HG03060 (cell line): ENCODE data around the gene DHX35.

Experiments used
- ATAC-seq: cut with Tn5 transposase; IDR thresholded peaks from one replicate; pipeline ENCODE4 v1.9.1; 2021; ENCODE audit warnings: low read depth, moderate number of reproducible peaks; ENCODE audit not compliant: unreplicated experiment

The DHX35 gene

GRCh38 chr20:39049684-39050554 lies 87.8 kb downstream of the DHX35 start:
- ATAC-seq = no peak

- ATAC-seq = no peak
Observed at GRCh38 chr20:39050555-39050902, 88.4 kb downstream of the DHX35 start.

- ATAC-seq = no peak
Observed at GRCh38 chr20:39052676-39053075, 90.5 kb downstream of the DHX35 start.

- ATAC-seq = no peak
Observed at GRCh38 chr20:39057143-39057542, 95.0 kb downstream of the DHX35 start.

GRCh38 chr20:39057911-39058310 lies 95.8 kb downstream of the DHX35 start:
- no peak for ATAC-seq

GRCh38 chr20:39059036-39059435 lies 96.9 kb downstream of the DHX35 start:
- no peak for ATAC-seq

GRCh38 chr20:39066471-39067242 lies 104.5 kb downstream of the DHX35 start:
- ATAC-seq = no peak

GRCh38 chr20:39067526-39068216 lies 105.5 kb downstream of the DHX35 start:
- no peak for ATAC-seq

- ATAC-seq = no peak
Observed at GRCh38 chr20:39069976-39070375, 107.8 kb downstream of the DHX35 start.

GRCh38 chr20:39070484-39071231 lies 108.5 kb downstream of the DHX35 start:
- ATAC-seq = no peak

GRCh38 chr20:39072132-39072531 lies 110.0 kb downstream of the DHX35 start:
- no peak for ATAC-seq

GRCh38 chr20:39072653-39073052 lies 110.5 kb downstream of the DHX35 start:
- ATAC-seq = no peak

GRCh38 chr20:39075731-39076130 lies 113.6 kb downstream of the DHX35 start:
- ATAC-seq = no peak

- ATAC-seq = no peak
Observed at GRCh38 chr20:39076958-39077357, 114.8 kb downstream of the DHX35 start.

GRCh38 chr20:39080326-39080725 lies 118.2 kb downstream of the DHX35 start:
- ATAC-seq = no peak

- ATAC-seq = no peak
Observed at GRCh38 chr20:39081255-39081654, 119.1 kb downstream of the DHX35 start.

- no peak for ATAC-seq
Observed at GRCh38 chr20:39082622-39083398, 120.7 kb downstream of the DHX35 start.

- ATAC-seq = no peak
Observed at GRCh38 chr20:39083761-39084160, 121.6 kb downstream of the DHX35 start.

GRCh38 chr20:39089029-39089428 lies 126.9 kb downstream of the DHX35 start:
- no peak for ATAC-seq
